Lower leg skin (tissue), 4 donors: ENCODE measurements around the gene LIFR. TPM values are rescaled to one million over a fixed set of nuclear protein-coding genes. Genes with fewer than 3 reads are reported as not detected.
"Not testable (repeated sequence)": the region's sequence is repeated elsewhere in the genome, so short reads cannot be mapped to it uniquely, and the experiment has no call there.

Source experiments
- DNase-seq, 2 donors: peaks; one replicate each; pipeline ENCODE4 v3.0.0-alpha.2; 2019; ENCODE audit warnings: low spot score in 2 of 2
- H3K4me3 ChIP-seq: fragments of 200-600 bp; sonication (generic); 2 replicates; pipeline ENCODE4 v1.5.1; 2017; ENCODE audit warnings: mild to moderate bottlenecking, low read depth; ENCODE audit not compliant: poor library complexity, severe bottlenecking
- CTCF ChIP-seq, 3 donors: fragments of 450-650 bp; IDR thresholded peaks; one replicate each; pipeline ENCODE4 v1.5.1; 2016; ENCODE audit warnings: antibody characterized with exemption in 3 of 3, mild to moderate bottlenecking in 3 of 3, moderate library complexity in 2 of 3
- POLR2A ChIP-seq, 2 donors: fragments of 450-650 bp; IDR thresholded peaks; one replicate each; pipeline ENCODE4 v1.6.1; 2016 to 2017; ENCODE audit warnings: antibody characterized with exemption in 2 of 2, mild to moderate bottlenecking in 1 of 2, moderate library complexity in 1 of 2
- WGBS, 2 donors: methylation state at CpG; one replicate each; pipeline ENCODE4 v1.1.5; 2018; 5-methylcytosine and 5-hydroxymethylcytosine counted together
- intact Hi-C: fragments of 100-400 bp; cut with DNase I; formaldehyde crosslinking; loops from one replicate; pipeline ENCODE4 v1.15.0; 2023; ENCODE audit warnings: low total_unique reads
- total RNA-seq, 4 donors: library from RNA; depleted of rRNA; stranded (reverse); fragments of >200 nt; gene quantifications; one replicate each; pipeline ENCODE4 v1.1.0, GENCODE V29; 2016

The LIFR gene
- total RNA-seq, 4 donors from 2014 or later, result 28.3 to 70.6 (median 42.1) TPM

GRCh38 chr5:38518341-38518740, 38.1 kb downstream of the LIFR start:
- no peak for DNase-seq
- H3K4me3 ChIP-seq, result no peak overlapping the region
- 66 to 69% methylated on average over 1 of the region's 1 CpG for WGBS, 2 donors
- TF ChIP-seq POLR2A (IDR thresholded peaks at IDR 0.05) (no peak), CTCF (IDR thresholded peaks at IDR 0.05) (no peak)
- intact Hi-C loops, result no loop called here

- 98 to 100% methylated on average over 3 of the region's 3 CpGs for WGBS, 2 donors
- H3K4me3 ChIP-seq, intact Hi-C loops, DNase-seq: not testable (repeated sequence)
These were observed 39.8 kb downstream of the LIFR start for GRCh38 chr5:38516649-38517048.

GRCh38 chr5:38515646-38516045, 40.8 kb downstream of the LIFR start:
- intact Hi-C loops, result no loop called here
- WGBS, 2 donors, result 64 to 70% methylated on average over 2 of the region's 2 CpGs
- TF ChIP-seq CTCF (IDR thresholded peaks at IDR 0.05) (no peak), POLR2A (IDR thresholded peaks at IDR 0.05) (no peak)
- DNase-seq, result no peak
- H3K4me3 ChIP-seq, result no peak overlapping the region

GRCh38 chr5:38515092-38515491, 41.4 kb downstream of the LIFR start:
- TF ChIP-seq CTCF (IDR thresholded peaks at IDR 0.05) (no peak), POLR2A (IDR thresholded peaks at IDR 0.05) (no peak)
- no peak for DNase-seq
- intact Hi-C loops, result no loop called here
- no peak overlapping the region for H3K4me3 ChIP-seq
- WGBS, 2 donors, result 88 to 91% methylated on average over 3 of the region's 3 CpGs

GRCh38 chr5:38509185-38509584, 47.3 kb downstream of the LIFR start:
- no peak for DNase-seq
- no peak overlapping the region for H3K4me3 ChIP-seq
- intact Hi-C loops, result no loop called here
- 77 to 80% methylated on average over 5 of the region's 5 CpGs for WGBS, 2 donors
- TF ChIP-seq POLR2A (IDR thresholded peaks at IDR 0.05) (no peak), CTCF (IDR thresholded peaks at IDR 0.05) (no peak)

GRCh38 chr5:38506302-38506701, 50.1 kb downstream of the LIFR start:
- TF ChIP-seq POLR2A (IDR thresholded peaks at IDR 0.05) (no peak), CTCF (IDR thresholded peaks at IDR 0.05) (no peak)
- intact Hi-C loops, result no loop called here
- 90% methylated on average over 3 of the region's 3 CpGs for WGBS, 2 donors
- no peak overlapping the region for H3K4me3 ChIP-seq
- no peak for DNase-seq
